IPS-15b (cell line): ENCODE data around the gene CDK17.

Experiments used
- H3K27me3 ChIP-seq: one replicate; pipeline ENCODE4 v1.6.1; 2013; ENCODE audit warnings: low read length; ENCODE audit not compliant: control insufficient read depth, insufficient read depth
- H3K36me3 ChIP-seq: one replicate; pipeline ENCODE4 v1.6.1; 2013; ENCODE audit warnings: low read length; ENCODE audit not compliant: control insufficient read depth, insufficient read depth
- H3K4me1 ChIP-seq: one replicate; pipeline ENCODE4 v1.6.1; 2013; ENCODE audit warnings: mild to moderate bottlenecking, low read length; ENCODE audit not compliant: control insufficient read depth, insufficient read depth
- H3K4me3 ChIP-seq: one replicate; pipeline ENCODE4 v1.5.1; 2013; ENCODE audit warnings: low read depth, low read length
- H3K9ac ChIP-seq: one replicate; pipeline ENCODE4 v1.6.1; 2013; ENCODE audit warnings: low read depth, mild to moderate bottlenecking, low read length
- H3K9me3 ChIP-seq: one replicate; pipeline ENCODE4 v1.6.1; 2013; ENCODE audit warnings: mild to moderate bottlenecking, low read length; ENCODE audit not compliant: control insufficient read depth, insufficient read depth

CDK17 gene

GRCh38 chr12:96303653-96304052, 96.6 kb downstream of the CDK17 start:
- H3K4me1 ChIP-seq, result peaks cover 16% of the 10 kb centered on the region
- no peaks in the 10 kb centered on the region for H3K27me3 ChIP-seq
- no peaks in the 10 kb centered on the region for H3K36me3 ChIP-seq

GRCh38 chr12:96302687-96303310, 97.4 kb downstream of the CDK17 start:
- Histone ChIP-seq H3K9me3 (no peaks in the 10 kb centered on the region), H3K4me3 (no peak overlapping the region), H3K36me3 (no peaks in the 10 kb centered on the region), H3K27me3 (no peaks in the 10 kb centered on the region), H3K9ac (no peak overlapping the region), H3K4me1 (peaks cover 16% of the 10 kb centered on the region)

More at GRCh38 chr12:96303653-96304052, 96.6 kb downstream of the CDK17 start:
- H3K4me3 ChIP-seq, result no peak overlapping the region
- no peak overlapping the region for H3K9ac ChIP-seq
- no peaks in the 10 kb centered on the region for H3K9me3 ChIP-seq

GRCh38 chr12:96301732-96302131, 98.5 kb downstream of the CDK17 start:
- H3K36me3 ChIP-seq, result no peaks in the 10 kb centered on the region

GRCh38 chr12:96300064-96300463, 100.2 kb downstream of the CDK17 start:
- Histone ChIP-seq H3K36me3 (no peaks in the 10 kb centered on the region), H3K27me3 (no peaks in the 10 kb centered on the region)

More at GRCh38 chr12:96301732-96302131, 98.5 kb downstream of the CDK17 start:
- Histone ChIP-seq H3K9ac (no peak overlapping the region), H3K9me3 (no peaks in the 10 kb centered on the region), H3K4me1 (peaks cover 16% of the 10 kb centered on the region), H3K4me3 (no peak overlapping the region), H3K27me3 (no peaks in the 10 kb centered on the region)

GRCh38 chr12:96297504-96297903, 102.7 kb downstream of the CDK17 start:
- H3K27me3 ChIP-seq, result no peaks in the 10 kb centered on the region
- H3K9ac ChIP-seq, result no peak overlapping the region
- H3K9me3 ChIP-seq, result no peaks in the 10 kb centered on the region
- H3K4me1 ChIP-seq, result no peaks in the 10 kb centered on the region
- H3K4me3 ChIP-seq, result no peak overlapping the region
- no peaks in the 10 kb centered on the region for H3K36me3 ChIP-seq

More at GRCh38 chr12:96300064-96300463, 100.2 kb downstream of the CDK17 start:
- peaks cover 16% of the 10 kb centered on the region for H3K4me1 ChIP-seq
- no peak overlapping the region for H3K4me3 ChIP-seq
- H3K9me3 ChIP-seq, result no peaks in the 10 kb centered on the region
- H3K9ac ChIP-seq, result no peak overlapping the region

- no peaks in the 10 kb centered on the region for H3K9me3 ChIP-seq
- no peak overlapping the region for H3K4me3 ChIP-seq
- H3K9ac ChIP-seq, result no peak overlapping the region
- H3K27me3 ChIP-seq, result no peaks in the 10 kb centered on the region
- H3K4me1 ChIP-seq, result no peaks in the 10 kb centered on the region
- H3K36me3 ChIP-seq, result no peaks in the 10 kb centered on the region
These were observed 104.6 kb downstream of the CDK17 start for GRCh38 chr12:96295532-96296160.

GRCh38 chr12:96294831-96295230, 105.4 kb downstream of the CDK17 start:
- H3K9ac ChIP-seq, result no peak overlapping the region
- H3K4me3 ChIP-seq, result no peak overlapping the region
- H3K9me3 ChIP-seq, result no peaks in the 10 kb centered on the region
- no peaks in the 10 kb centered on the region for H3K36me3 ChIP-seq
- H3K27me3 ChIP-seq, result no peaks in the 10 kb centered on the region
- no peaks in the 10 kb centered on the region for H3K4me1 ChIP-seq

GRCh38 chr12:96293093-96293492, 107.1 kb downstream of the CDK17 start:
- Histone ChIP-seq H3K9me3 (no peaks in the 10 kb centered on the region), H3K27me3 (no peaks in the 10 kb centered on the region), H3K36me3 (no peaks in the 10 kb centered on the region), H3K4me3 (no peak overlapping the region), H3K4me1 (no peaks in the 10 kb centered on the region), H3K9ac (no peak overlapping the region)

GRCh38 chr12:96289067-96289466, 111.2 kb downstream of the CDK17 start:
- no peaks in the 10 kb centered on the region for H3K36me3 ChIP-seq

GRCh38 chr12:96285158-96285557, 115.1 kb downstream of the CDK17 start:
- no peaks in the 10 kb centered on the region for H3K9me3 ChIP-seq
- H3K4me3 ChIP-seq, result no peak overlapping the region
- H3K27me3 ChIP-seq, result no peaks in the 10 kb centered on the region
- H3K36me3 ChIP-seq, result no peaks in the 10 kb centered on the region
- no peak overlapping the region for H3K9ac ChIP-seq
- H3K4me1 ChIP-seq, result no peaks in the 10 kb centered on the region

More at GRCh38 chr12:96289067-96289466, 111.2 kb downstream of the CDK17 start:
- Histone ChIP-seq H3K9me3 (no peaks in the 10 kb centered on the region), H3K4me1 (no peaks in the 10 kb centered on the region), H3K27me3 (no peaks in the 10 kb centered on the region), H3K9ac (no peak overlapping the region), H3K4me3 (no peak overlapping the region)

GRCh38 chr12:96274331-96274730, 125.9 kb downstream of the CDK17 start:
- Histone ChIP-seq H3K27me3 (no peaks in the 10 kb centered on the region), H3K9ac (no peak overlapping the region), H3K36me3 (peaks cover 3% of the 10 kb centered on the region)

GRCh38 chr12:96271469-96272199, 128.6 kb downstream of the CDK17 start:
- H3K4me3 ChIP-seq, result no peak overlapping the region
- no peaks in the 10 kb centered on the region for H3K4me1 ChIP-seq
- H3K27me3 ChIP-seq, result no peaks in the 10 kb centered on the region
- H3K36me3 ChIP-seq, result peaks cover 3% of the 10 kb centered on the region
- no peaks in the 10 kb centered on the region for H3K9me3 ChIP-seq
- no peak overlapping the region for H3K9ac ChIP-seq

More at GRCh38 chr12:96274331-96274730, 125.9 kb downstream of the CDK17 start:
- Histone ChIP-seq H3K9me3 (no peaks in the 10 kb centered on the region), H3K4me1 (no peaks in the 10 kb centered on the region), H3K4me3 (no peak overlapping the region)
